PC-3 (cell line): ENCODE data around the gene CDK14. TPM values are rescaled to one million over a fixed set of nuclear protein-coding genes. Genes with fewer than 3 reads are reported as not detected.

Experiments
- ATAC-seq: fragments of 200-7000 bp; cut with Tn5 transposase; 2 replicates; pipeline ENCODE4 v1.9.1; 2020; ENCODE audit warnings: mild to moderate bottlenecking, moderate library complexity
- BruUV-seq: library from RNA; stranded (reverse); fragments of 400-500 nt; replicated peaks from 2 replicates; lab custom pipeline; 2021; lab: Mats Ljungman, UMichigan
- CTCF ChIA-PET: fragments of 300-600 bp; sonication (Branson Sonifier 250); formaldehyde crosslinking; loops from one replicate; lab custom pipeline; 2022; ENCODE audit warnings: antibody characterized with exemption; lab: Charles Lee
- POLR2A ChIA-PET: fragments of 300-600 bp; sonication (Branson Sonifier 250); formaldehyde crosslinking; loops from one replicate; lab custom pipeline; 2022; ENCODE audit warnings: antibody characterized with exemption; ENCODE audit not compliant: unreplicated experiment; lab: Charles Lee
- DNase-seq: peaks from one replicate; pipeline ENCODE4 v3.0.0-alpha.2; 2015
- H2AFZ ChIP-seq: fragments of 300-600 bp; sonication (generic); 2 replicates; pipeline ENCODE4 v1.6.0; 2016; ENCODE audit warnings: antibody characterized with exemption, low read length
- H3F3A ChIP-seq: fragments of 300-600 bp; sonication (generic); one replicate; pipeline ENCODE4 v1.6.0; 2017; ENCODE audit warnings: antibody characterized with exemption, low read length, control low read depth, mild to moderate bottlenecking; ENCODE audit not compliant: unreplicated experiment
- H3K27ac ChIP-seq: fragments of 300-600 bp; sonication (generic); 2 replicates; pipeline ENCODE4 v1.5.1; 2016; ENCODE audit warnings: mild to moderate bottlenecking, low read length
- H3K27me3 ChIP-seq: fragments of 300-600 bp; sonication (generic); 2 replicates; pipeline ENCODE4 v1.6.1; 2016; ENCODE audit warnings: low read length, mixed read lengths
- H3K36me3 ChIP-seq: fragments of 300-600 bp; sonication (generic); 2 replicates; pipeline ENCODE4 v1.6.1; 2016; ENCODE audit warnings: low read depth, mixed run types, low read length, mixed read lengths
- H3K4me1 ChIP-seq: fragments of 300-600 bp; sonication (generic); 2 replicates; pipeline ENCODE4 v1.5.1; 2016; ENCODE audit warnings: low read length; ENCODE audit not compliant: insufficient read depth
- H3K4me2 ChIP-seq: fragments of 300-600 bp; sonication (generic); 2 replicates; pipeline ENCODE4 v1.6.0; 2016; ENCODE audit warnings: low read length
- H3K4me3 ChIP-seq: fragments of 300-600 bp; sonication (generic); 2 replicates; pipeline ENCODE4 v1.5.1; 2016; ENCODE audit warnings: mild to moderate bottlenecking, low read length, mixed read lengths
- H3K79me2 ChIP-seq: fragments of 300-600 bp; sonication (generic); 2 replicates; pipeline ENCODE4 v1.6.1; 2017; ENCODE audit warnings: low read length, mixed read lengths
- H3K9ac ChIP-seq: fragments of 300-600 bp; sonication (generic); 2 replicates; pipeline ENCODE4 v1.6.0; 2016; ENCODE audit warnings: mild to moderate bottlenecking, low read length
- H3K9me2 ChIP-seq: fragments of 300-600 bp; sonication (generic); replicated peaks from 2 replicates; pipeline ENCODE4 v1.6.1; 2016; ENCODE audit warnings: mixed run types, low read length, mixed read lengths
- H3K9me3 ChIP-seq: fragments of 300-600 bp; sonication (generic); 2 replicates; pipeline ENCODE4 v1.6.1; 2016; ENCODE audit warnings: low read length, mixed read lengths
- H4K20me1 ChIP-seq: fragments of 300-600 bp; sonication (generic); 2 replicates; pipeline ENCODE4 v1.6.1; 2016; ENCODE audit warnings: low read length, mixed read lengths
- CTCF ChIP-seq: fragments of 300-600 bp; sonication (generic); conservative IDR thresholded peaks from 2 replicates; pipeline ENCODE4 v1.5.1; 2017; ENCODE audit warnings: antibody characterized with exemption, low read depth, mild to moderate bottlenecking, low read length
- EZH2 ChIP-seq: fragments of 300-600 bp; sonication (generic); IDR thresholded peaks from one replicate; pipeline ENCODE4 v1.6.1; 2017; ENCODE audit warnings: antibody characterized with exemption, mild to moderate bottlenecking, low read length; ENCODE audit not compliant: unreplicated experiment
- EZH2phosphoT487 ChIP-seq: fragments of 300-600 bp; sonication (generic); IDR thresholded peaks from 2 replicates; pipeline ENCODE4 v1.6.1; 2018; ENCODE audit warnings: mild to moderate bottlenecking, antibody characterized with exemption, low read length, borderline replicate concordance
- intact Hi-C: fragments of 100-400 bp; cut with micrococcal nuclease; formaldehyde crosslinking; loops from 2 replicates; pipeline ENCODE4 v1.9.0; 2023
- total RNA-seq: library from RNA; depleted of rRNA; stranded (reverse); fragments of >200 nt; gene quantifications from 2 replicates; pipeline ENCODE4 v1.2.3, GENCODE V29; 2014

The CDK14 gene
- total RNA-seq, 1 experiment from 2014 or later: 8.2 TPM

- no peaks in the 10 kb centered on the region for H3F3A ChIP-seq
- DNase-seq (no peak), ATAC-seq (no peak)
- H3K27me3 ChIP-seq: no peaks in the 10 kb centered on the region
- no peak overlapping the region for H3K9ac ChIP-seq
- no peak overlapping the region for H2AFZ ChIP-seq
- no peaks in the 10 kb centered on the region for H3K9me3 ChIP-seq
- H3K9me2 ChIP-seq: no peaks in the 10 kb centered on the region
- intact Hi-C loops: no loop called here
- ChIA-PET CTCF (no interaction called here), POLR2A (no interaction called here)
- BruUV-seq: no TSS peak
- H3K4me1 ChIP-seq: peaks cover 6% of the 10 kb centered on the region; the same call in 1 of the 2 replicates
- H3K36me3 ChIP-seq: no peaks in the 10 kb centered on the region
- no peaks in the 10 kb centered on the region for H4K20me1 ChIP-seq
- H3K4me2 ChIP-seq: no peak overlapping the region
- H3K4me3 ChIP-seq: no peak overlapping the region
- no peak overlapping the region for H3K27ac ChIP-seq
- no peaks in the 10 kb centered on the region for H3K79me2 ChIP-seq
- TF ChIP-seq CTCF: no peak
Measured at GRCh38 chr7:90719155-90719554, 123.0 kb downstream of the CDK14 start.

GRCh38 chr7:90720984-90721760 lies 125.1 kb downstream of the CDK14 start:
- peaks cover 8% of the 10 kb centered on the region for H3K4me1 ChIP-seq
- H2AFZ ChIP-seq: no peak overlapping the region
- intact Hi-C loops: no loop called here
- H3K36me3 ChIP-seq: no peaks in the 10 kb centered on the region
- DNase-seq: no peak
- no peaks in the 10 kb centered on the region for H3K9me3 ChIP-seq
- H3K27ac ChIP-seq: no peak overlapping the region
- H3K9ac ChIP-seq: no peak overlapping the region
- H3F3A ChIP-seq: no peaks in the 10 kb centered on the region
- no peak for ATAC-seq
- no peaks in the 10 kb centered on the region for H3K79me2 ChIP-seq
- BruUV-seq: no TSS peak
- no peaks in the 10 kb centered on the region for H4K20me1 ChIP-seq
- no peaks in the 10 kb centered on the region for H3K9me2 ChIP-seq
- ChIA-PET CTCF (no interaction called here), POLR2A (no interaction called here)
- no peaks in the 10 kb centered on the region for H3K27me3 ChIP-seq
- H3K4me3 ChIP-seq: no peak overlapping the region
- no peak overlapping the region for H3K4me2 ChIP-seq
- TF ChIP-seq EZH2: no peak

GRCh38 chr7:90721869-90722431 lies 125.8 kb downstream of the CDK14 start:
- no peaks in the 10 kb centered on the region for H3K79me2 ChIP-seq
- POLR2A ChIA-PET: no interaction called here

More at GRCh38 chr7:90721869-90722431, 125.8 kb downstream of the CDK14 start:
- no peak overlapping the region for H2AFZ ChIP-seq
- H3K4me3 ChIP-seq: no peak overlapping the region
- ATAC-seq (no peak), DNase-seq (no peak)
- H3K27ac ChIP-seq: no peak overlapping the region
- intact Hi-C loops: no loop called here
- TF ChIP-seq CTCF (no peak), EZH2 (no peak), EZH2phosphoT487 (no peak)
- CTCF ChIA-PET: no interaction called here
- no peaks in the 10 kb centered on the region for H3K36me3 ChIP-seq
- no peak overlapping the region for H3K4me2 ChIP-seq
- no peaks in the 10 kb centered on the region for H3K9me2 ChIP-seq
- no peaks in the 10 kb centered on the region for H3K9me3 ChIP-seq
- H3K9ac ChIP-seq: no peak overlapping the region
- H4K20me1 ChIP-seq: no peaks in the 10 kb centered on the region
- H3K27me3 ChIP-seq: no peaks in the 10 kb centered on the region
- H3F3A ChIP-seq: no peaks in the 10 kb centered on the region
- H3K4me1 ChIP-seq: peaks cover 16% of the 10 kb centered on the region
- no TSS peak for BruUV-seq
